Caco-2 (cell line): ENCODE measurements around the gene TTLL11. TPM values are rescaled to one million over a fixed set of nuclear protein-coding genes. Genes with fewer than 3 reads are reported as not detected.

Experiments used
- BruUV-seq: library from RNA; stranded (reverse); fragments of 400-500 nt; replicated peaks from 2 replicates; lab custom pipeline; 2021; lab: Mats Ljungman, UMichigan
- CTCF ChIA-PET: fragments of 300-600 bp; sonication (Branson Sonifier 250); formaldehyde crosslinking; loops from one replicate; lab custom pipeline; 2022; ENCODE audit warnings: antibody characterized with exemption; lab: Charles Lee
- POLR2A ChIA-PET: fragments of 300-600 bp; sonication (Branson Sonifier 250); formaldehyde crosslinking; loops from one replicate; lab custom pipeline; 2022; ENCODE audit warnings: antibody characterized with exemption; lab: Charles Lee
- DNase-seq, 2 experiments: peaks; one replicate each; pipeline versions ENCODE4 v3.0.0 to v3.0.0-alpha.2; 2020 to 2022
- H3K27me3 ChIP-seq: replicated peaks from 2 replicates; pipeline ENCODE4 v1.6.0; 2011; ENCODE audit warnings: low read length; ENCODE audit not compliant: control insufficient read depth, insufficient read depth
- H3K36me3 ChIP-seq: 2 replicates; pipeline ENCODE4 v1.5.1; 2011; ENCODE audit warnings: low read length; ENCODE audit not compliant: control insufficient read depth, insufficient read depth
- H3K4me1 ChIP-seq: fragments of 250-450 bp; sonication (Bioruptor Pico); 2 replicates; pipeline ENCODE4 v1.5.1; 2020; ENCODE audit warnings: mild to moderate bottlenecking
- H3K4me3 ChIP-seq: 2 replicates; pipeline ENCODE4 v1.5.1; 2011; ENCODE audit warnings: low read depth, mild to moderate bottlenecking, control low read depth, low read length
- H3K9me3 ChIP-seq: fragments of 250-450 bp; sonication (Bioruptor Pico); 2 replicates; pipeline ENCODE4 v1.5.1; 2020; ENCODE audit warnings: mild to moderate bottlenecking, moderate library complexity
- H3K27ac Mint-ChIP-seq: one replicate; pipeline ENCODE4 v1.8.0; 2022; ENCODE audit warnings: mixed read lengths; ENCODE audit not compliant: unreplicated experiment
- H3K27me3 Mint-ChIP-seq: one replicate; pipeline ENCODE4 v1.8.0; 2022; ENCODE audit warnings: mixed read lengths; ENCODE audit not compliant: insufficient read depth, unreplicated experiment
- H3K36me3 Mint-ChIP-seq: one replicate; pipeline ENCODE4 v1.8.0; 2022; ENCODE audit warnings: mild to moderate bottlenecking, mixed read lengths; ENCODE audit not compliant: insufficient read depth, unreplicated experiment
- H3K4me1 Mint-ChIP-seq: one replicate; pipeline ENCODE4 v1.8.0; 2022; ENCODE audit warnings: low read depth, mixed read lengths; ENCODE audit not compliant: unreplicated experiment
- H3K4me3 Mint-ChIP-seq: one replicate; pipeline ENCODE4 v1.8.0; 2022; ENCODE audit warnings: mild to moderate bottlenecking, moderate library complexity, mixed read lengths; ENCODE audit not compliant: unreplicated experiment
- H3K9me3 Mint-ChIP-seq: one replicate; pipeline ENCODE4 v1.8.0; 2022; ENCODE audit warnings: mixed read lengths; ENCODE audit not compliant: unreplicated experiment
- CTCF ChIP-seq, 2 experiments: fragments of 200-600 bp in 1 of 2; IDR thresholded peaks; 1 replicate in 1 of 2; 2 replicates in 1 of 2; pipeline versions ENCODE4 v1.5.1 to v1.8.0; 2011 to 2022; ENCODE audit warnings: antibody characterized with exemption in 1 of 2, control low read depth in 1 of 2, inconsistent platforms in 1 of 2, low read depth in 1 of 2, low read length in 1 of 2, mild to moderate bottlenecking in 1 of 2, moderate library complexity in 1 of 2; ENCODE audit not compliant: insufficient read depth in 1 of 2, severe bottlenecking in 1 of 2, unreplicated experiment in 1 of 2
- intact Hi-C: fragments of 100-400 bp; cut with micrococcal nuclease; formaldehyde crosslinking; loops from one replicate; pipeline ENCODE4 v1.10.0; 2022; ENCODE audit not compliant: unreplicated experiment
- total RNA-seq: library from RNA; stranded (reverse); gene quantifications from 2 replicates; pipeline ENCODE4 v1.2.3, GENCODE V29; 2022

The TTLL11 gene
- total RNA-seq, 1 experiment from 2014 or later = 4.4 TPM

- Mint-ChIP-seq H3K27ac (no peak overlapping the region), H3K9me3 (no peaks in the 10 kb centered on the region), H3K27me3 (peaks cover 8% of the 10 kb centered on the region), H3K4me3 (no peak overlapping the region), H3K4me1 (no peaks in the 10 kb centered on the region), H3K36me3 (no peaks in the 10 kb centered on the region)
- intact Hi-C loops = no loop called here
- no peaks in the 10 kb centered on the region for H3K4me1 ChIP-seq
- H3K36me3 ChIP-seq = no peaks in the 10 kb centered on the region
- TF ChIP-seq CTCF (IDR thresholded peaks at IDR 0.05; ENCODE audit: insufficient read depth in 1 of 2, low read depth in 1 of 2, low read length in 1 of 2, severe bottlenecking in 1 of 2, unreplicated experiment in 1 of 2) = no peak
- DNase-seq = no peak
- H3K9me3 ChIP-seq = no peaks in the 10 kb centered on the region
- ChIA-PET POLR2A (no interaction called here), CTCF (no interaction called here)
- no peak overlapping the region for H3K4me3 ChIP-seq
- H3K27me3 ChIP-seq = no peaks in the 10 kb centered on the region
- no TSS peak for BruUV-seq
Measured at GRCh38 chr9:121960665-121961064, 132.4 kb downstream of the TTLL11 start.

DNA sequence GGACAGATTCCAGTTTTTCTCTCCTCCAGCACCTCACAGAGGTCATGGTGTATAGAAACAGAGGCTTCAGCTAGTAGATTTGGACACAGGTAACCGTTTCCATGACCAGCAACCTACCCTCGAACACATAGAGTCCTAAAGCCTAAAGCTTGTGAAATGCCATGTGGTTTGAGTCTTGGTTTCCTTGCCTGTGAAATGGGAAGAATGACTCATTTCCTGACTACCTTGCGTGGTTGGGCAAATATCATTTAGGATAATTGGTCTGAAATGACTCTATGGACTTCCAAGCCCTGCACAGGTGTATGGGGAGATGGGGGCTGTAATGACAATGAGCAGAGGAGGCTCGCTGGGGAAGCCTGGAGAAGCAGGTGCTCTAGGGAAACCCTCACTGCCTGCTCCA, 134.6 kb downstream of the TTLL11 start:
- ChIA-PET CTCF (interaction anchor here (1.0 kb wide), 1 partner anchor 17 kb away, joined by 3 read pairs; no protein-coding TSS in a partner anchor), POLR2A (no interaction called here)
- BruUV-seq = no TSS peak
- Histone ChIP-seq H3K9me3 (no peaks in the 10 kb centered on the region), H3K36me3 (no peaks in the 10 kb centered on the region), H3K4me3 (no peak overlapping the region), H3K4me1 (no peaks in the 10 kb centered on the region), H3K27me3 (no peaks in the 10 kb centered on the region)
- no peak for DNase-seq
- Mint-ChIP-seq H3K27me3 (peaks cover 5% of the 10 kb centered on the region), H3K4me1 (no peaks in the 10 kb centered on the region), H3K36me3 (no peaks in the 10 kb centered on the region), H3K27ac (no peak overlapping the region), H3K9me3 (no peaks in the 10 kb centered on the region), H3K4me3 (no peak overlapping the region)
- intact Hi-C loops = no loop called here
- TF ChIP-seq CTCF (IDR thresholded peaks at IDR 0.05; ENCODE audit: insufficient read depth in 1 of 2, low read depth in 1 of 2, low read length in 1 of 2, severe bottlenecking in 1 of 2, unreplicated experiment in 1 of 2) = no peak

- H3K27me3 Mint-ChIP-seq = peaks cover 3% of the 10 kb centered on the region
- ChIA-PET CTCF (no interaction called here), POLR2A (no interaction called here)
- no peak overlapping the region for H3K27ac Mint-ChIP-seq
- no peak for DNase-seq
- no peak overlapping the region for H3K4me3 ChIP-seq
- no peaks in the 10 kb centered on the region for H3K4me1 Mint-ChIP-seq
- intact Hi-C loops = no loop called here
- H3K36me3 ChIP-seq = no peaks in the 10 kb centered on the region
- no TSS peak for BruUV-seq
- TF ChIP-seq CTCF (IDR thresholded peaks at IDR 0.05; ENCODE audit: insufficient read depth in 1 of 2, low read depth in 1 of 2, low read length in 1 of 2, severe bottlenecking in 1 of 2, unreplicated experiment in 1 of 2) = no peak
- no peaks in the 10 kb centered on the region for H3K27me3 ChIP-seq
- H3K4me3 Mint-ChIP-seq = no peak overlapping the region
- no peaks in the 10 kb centered on the region for H3K9me3 Mint-ChIP-seq
- no peaks in the 10 kb centered on the region for H3K4me1 ChIP-seq
- no peaks in the 10 kb centered on the region for H3K36me3 Mint-ChIP-seq
- no peaks in the 10 kb centered on the region for H3K9me3 ChIP-seq
Measured at GRCh38 chr9:121956808-121957207, 136.3 kb downstream of the TTLL11 start.
